ENCODE measurements around the gene HTR7.

Gene HTR7

DNA sequence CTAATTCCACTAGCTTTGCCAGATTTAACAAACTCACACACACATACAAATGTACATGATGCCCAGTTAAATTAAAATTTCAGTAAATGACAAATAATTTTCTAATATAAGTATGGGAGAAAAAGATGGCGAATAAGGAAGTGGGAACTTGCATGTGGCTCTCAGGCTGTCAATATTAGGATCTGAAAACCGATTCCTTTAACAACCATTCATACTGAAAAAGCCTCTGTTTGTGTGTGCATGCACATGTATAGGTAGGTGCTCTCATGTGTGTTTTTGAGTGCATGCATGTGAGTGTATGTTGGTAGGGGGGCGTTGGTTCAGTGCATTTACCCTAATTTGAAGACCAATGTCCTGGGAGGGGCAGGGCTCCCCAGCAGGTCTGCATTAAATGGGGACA is 125.3 kb downstream of the HTR7 start:
- no peak for DNase-seq

DNA sequence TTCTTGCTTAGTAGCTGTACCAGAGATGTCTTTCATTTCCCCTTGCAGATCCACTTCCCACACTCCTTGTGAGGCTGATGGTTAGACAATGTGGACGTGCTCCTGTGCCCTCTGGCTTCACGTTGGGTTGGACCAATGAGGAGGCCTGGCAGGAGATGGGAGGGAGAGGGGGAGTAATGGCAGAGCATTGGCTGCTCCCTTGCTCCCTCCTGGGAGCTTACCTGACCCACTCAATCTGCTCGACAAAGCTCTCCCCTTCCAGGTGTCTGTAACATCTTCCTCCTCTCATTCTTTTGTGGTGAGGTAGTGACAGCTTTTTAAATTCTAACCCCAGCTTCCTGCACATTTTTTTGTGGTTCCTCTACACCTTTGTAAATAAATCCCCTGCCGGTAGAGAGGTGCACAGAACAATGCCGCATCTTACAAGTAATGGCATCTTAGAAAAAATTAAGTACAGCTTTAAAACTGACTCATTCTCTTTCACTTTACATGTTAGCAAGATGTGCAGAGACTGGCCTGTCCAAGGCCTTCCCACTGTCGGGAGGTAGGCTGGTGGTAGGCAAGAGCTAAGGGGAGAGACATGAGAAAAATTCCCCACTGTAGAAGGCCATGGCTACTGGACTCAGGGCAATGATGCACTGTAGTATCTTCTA is 134.3 kb downstream of the HTR7 start:
- no peak for DNase-seq

DNA sequence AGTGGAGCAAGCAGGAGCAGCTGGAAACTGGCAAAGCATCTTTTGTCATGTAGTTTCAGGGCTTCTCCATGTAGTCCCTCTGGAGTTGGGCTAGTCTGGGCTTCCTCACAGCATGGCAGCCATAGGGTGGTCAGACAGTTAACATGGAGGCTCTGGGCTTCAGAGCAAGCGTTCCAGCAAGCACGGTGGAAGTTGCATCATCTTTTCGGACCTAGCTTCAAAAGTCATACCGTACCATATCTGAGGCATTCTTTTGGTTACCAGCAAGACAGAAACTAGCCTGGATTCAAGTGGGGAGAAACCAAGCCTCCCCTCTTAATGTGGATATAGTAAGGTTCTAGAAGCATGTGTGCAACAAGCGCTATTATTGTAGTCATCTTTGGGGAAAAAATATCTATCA is 135.0 kb downstream of the HTR7 start:
- no peak for DNase-seq

DNA sequence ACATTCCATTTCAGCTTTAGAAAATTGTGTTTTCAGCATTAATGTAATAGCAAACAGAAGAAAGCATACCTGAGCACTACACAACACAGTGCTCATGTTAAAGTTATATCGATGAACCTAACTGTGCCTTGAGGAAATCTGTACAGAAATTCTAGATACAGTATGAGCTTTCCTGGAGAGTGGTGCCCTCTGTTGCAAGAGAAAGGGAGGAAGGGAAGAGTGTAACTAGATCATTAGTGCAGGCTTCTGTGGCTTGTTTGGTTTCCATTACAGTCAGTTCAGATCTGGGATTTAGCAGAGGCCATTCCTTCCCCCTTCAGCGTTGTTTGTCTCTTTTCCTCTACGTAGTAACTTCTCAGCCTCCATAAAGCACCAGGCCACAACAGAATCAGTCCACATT is 139.7 kb downstream of the HTR7 start:
- no peak for DNase-seq

DNA sequence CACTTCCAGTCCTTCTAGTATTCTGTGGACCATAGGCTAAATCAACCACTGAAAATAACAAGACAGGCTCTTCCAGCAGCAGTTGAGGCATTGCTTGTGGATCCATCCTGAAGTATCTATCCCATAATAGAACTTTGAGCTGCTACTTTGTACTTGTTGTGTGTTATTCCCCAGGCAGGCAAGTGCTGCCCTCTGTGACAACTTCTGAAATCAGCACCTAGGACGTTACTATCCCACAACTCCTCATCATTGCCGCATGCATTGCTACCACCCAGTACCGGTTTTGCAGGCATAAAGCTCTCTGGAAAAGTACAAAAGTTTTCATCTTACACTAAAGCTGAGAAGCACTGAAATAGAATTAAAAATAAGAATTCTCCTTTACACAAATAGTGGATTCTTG is 145.3 kb downstream of the HTR7 start:
- no peak for DNase-seq

DNA sequence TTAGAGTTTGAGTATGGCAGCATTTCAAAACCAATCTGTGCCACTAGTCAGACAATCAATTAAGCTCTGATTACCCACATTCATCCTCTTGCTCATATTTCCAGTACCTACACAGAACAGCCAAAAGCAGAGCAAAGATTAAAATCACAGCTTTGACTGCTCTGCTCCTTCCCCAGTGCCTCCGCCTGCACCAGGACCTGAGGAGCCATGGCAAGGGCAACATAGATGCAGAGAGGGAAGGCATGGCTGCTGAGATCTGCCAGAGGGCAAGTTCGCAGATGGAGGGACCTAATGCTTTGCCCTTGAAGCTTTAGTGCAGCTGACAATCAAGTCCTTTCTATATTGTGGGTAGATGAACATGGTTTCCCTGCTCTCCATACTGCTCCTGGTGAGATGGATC is 148.1 kb downstream of the HTR7 start:
- DNase-seq, result no peak

DNA sequence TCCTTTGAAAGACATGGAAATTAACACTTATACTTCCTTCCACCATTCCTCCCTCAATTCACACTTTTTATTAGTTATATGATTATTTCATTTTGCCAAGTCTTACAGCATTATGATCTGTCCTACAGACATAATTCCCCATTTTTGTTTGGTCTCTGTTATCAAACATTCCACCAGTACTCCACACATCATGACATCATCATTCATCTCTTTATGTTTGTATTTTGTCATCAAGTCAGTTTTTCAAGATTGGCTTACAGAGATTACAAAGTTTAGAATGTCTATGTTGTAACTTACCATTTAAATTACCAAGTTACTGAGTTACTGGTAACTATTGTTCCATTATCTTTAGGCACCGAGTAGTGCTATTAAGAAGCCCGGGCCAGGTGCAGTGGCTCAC is 150.2 kb downstream of the HTR7 start:
- DNase-seq, result no peak

DNA sequence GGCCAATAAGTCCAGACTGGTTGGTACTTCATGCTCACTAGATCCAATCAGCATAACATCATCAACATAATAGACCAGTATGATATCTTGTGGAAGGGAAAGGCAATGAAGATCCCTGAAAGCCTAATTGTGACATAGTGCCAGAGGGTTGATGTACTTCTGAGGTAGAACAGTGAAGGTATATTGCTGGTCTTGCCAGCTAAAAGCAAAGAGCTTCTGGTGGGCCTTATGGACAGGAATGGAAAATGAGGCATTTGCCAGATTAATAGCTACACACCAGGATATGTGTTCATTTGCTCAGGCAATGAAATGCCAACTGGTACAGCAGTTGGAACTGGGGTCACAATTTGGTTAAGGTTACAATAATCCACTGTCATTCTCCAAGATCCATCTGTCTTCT is 156.4 kb downstream of the HTR7 start:
- no peak for DNase-seq

DNA sequence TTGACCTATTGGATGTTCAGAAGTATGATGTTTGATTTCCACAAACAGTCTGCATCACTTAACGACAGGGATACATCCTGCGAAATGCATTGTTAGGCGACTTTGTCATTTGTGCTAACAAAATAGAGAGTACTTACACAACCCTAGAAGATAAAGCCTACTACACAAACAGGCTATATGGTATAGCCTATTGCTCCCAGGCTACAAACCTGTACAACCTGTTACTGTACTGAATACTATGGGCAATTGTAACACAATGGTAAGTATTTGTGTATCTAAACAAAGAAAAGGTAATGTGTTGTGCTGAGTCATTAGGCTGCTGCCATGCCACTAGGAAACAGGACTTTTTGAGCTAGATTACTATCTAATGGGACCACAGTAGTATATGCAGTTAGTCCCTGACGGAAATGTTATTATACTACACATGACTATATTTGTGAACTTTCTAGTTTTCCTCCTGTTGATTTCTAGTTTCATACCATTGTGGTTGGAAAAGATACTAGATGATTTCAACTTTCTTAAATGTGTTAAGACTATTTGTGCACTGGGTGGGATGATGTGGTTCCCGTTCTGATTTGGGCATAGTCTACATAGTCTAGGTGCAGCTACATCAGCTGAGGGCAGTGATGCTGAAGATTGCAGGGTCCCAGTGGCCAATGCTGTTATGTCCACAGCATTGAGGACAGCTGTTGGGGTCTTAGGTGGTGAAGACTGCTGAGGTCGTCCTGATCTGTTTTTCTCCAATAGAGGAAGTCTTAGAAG is 161.7 kb downstream of the HTR7 start:
- DNase-seq, result no peak

Measured in NCI-H2107 (cell line).